ENCODE measurements around the gene LRRC37A3.
"Not testable (repeated sequence)": the region's sequence is repeated elsewhere in the genome, so short reads cannot be mapped to it uniquely, and the experiment has no call there.

GRCh38 chr17:64934284-64934778 lies 15.1 kb upstream of the LRRC37A3 start:
- TF ChIP-seq, protein P1, sequence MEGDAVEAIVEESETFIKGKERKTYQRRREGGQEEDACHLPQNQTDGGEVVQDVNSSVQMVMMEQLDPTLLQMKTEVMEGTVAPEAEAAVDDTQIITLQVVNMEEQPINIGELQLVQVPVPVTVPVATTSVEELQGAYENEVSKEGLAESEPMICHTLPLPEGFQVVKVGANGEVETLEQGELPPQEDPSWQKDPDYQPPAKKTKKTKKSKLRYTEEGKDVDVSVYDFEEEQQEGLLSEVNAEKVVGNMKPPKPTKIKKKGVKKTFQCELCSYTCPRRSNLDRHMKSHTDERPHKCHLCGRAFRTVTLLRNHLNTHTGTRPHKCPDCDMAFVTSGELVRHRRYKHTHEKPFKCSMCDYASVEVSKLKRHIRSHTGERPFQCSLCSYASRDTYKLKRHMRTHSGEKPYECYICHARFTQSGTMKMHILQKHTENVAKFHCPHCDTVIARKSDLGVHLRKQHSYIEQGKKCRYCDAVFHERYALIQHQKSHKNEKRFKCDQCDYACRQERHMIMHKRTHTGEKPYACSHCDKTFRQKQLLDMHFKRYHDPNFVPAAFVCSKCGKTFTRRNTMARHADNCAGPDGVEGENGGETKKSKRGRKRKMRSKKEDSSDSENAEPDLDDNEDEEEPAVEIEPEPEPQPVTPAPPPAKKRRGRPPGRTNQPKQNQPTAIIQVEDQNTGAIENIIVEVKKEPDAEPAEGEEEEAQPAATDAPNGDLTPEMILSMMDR (conservative IDR thresholded peaks at IDR 0.05; ENCODE audit: low read length), result not testable (repeated sequence)
- not testable (repeated sequence) for TF ChIP-seq EZH2phosphoT487 (IDR thresholded peaks at IDR 0.05; ENCODE audit: borderline replicate concordance)
